ENCODE data around the gene PTTG1IP.

PTTG1IP gene

GRCh38 chr21:44846485-44847260 lies 26.8 kb downstream of the PTTG1IP start:
- no peak for DNase-seq (ENCODE audit: low read depth)
- H3K4me3 ChIP-seq (ENCODE audit: low read depth, low read length): no peak overlapping the region
- TF ChIP-seq CTCF (IDR thresholded peaks at IDR 0.05; ENCODE audit: low read depth, low read length, missing control alignments): no peak

DNA sequence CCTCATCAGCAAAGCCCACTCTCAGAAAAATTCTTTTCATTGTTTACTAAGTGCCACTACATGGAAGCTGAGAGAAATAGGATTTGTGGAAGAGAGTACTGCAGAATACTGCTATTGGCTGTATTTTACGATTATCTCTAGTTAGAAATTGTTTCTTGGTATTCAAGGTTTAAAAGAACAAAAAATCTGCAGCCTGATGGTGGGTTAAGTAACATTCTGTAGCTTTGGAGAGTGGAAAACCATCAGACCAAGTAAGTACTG lies 27.3 kb downstream of the PTTG1IP start:
- peak overlapping the region; percentile 21; the same call in 1 of the 2 replicates for H3K4me3 ChIP-seq (ENCODE audit: low read depth, low read length)
- no peak for TF ChIP-seq CTCF (IDR thresholded peaks at IDR 0.05; ENCODE audit: low read depth, low read length, missing control alignments)
- no peak for DNase-seq (ENCODE audit: low read depth)

DNA sequence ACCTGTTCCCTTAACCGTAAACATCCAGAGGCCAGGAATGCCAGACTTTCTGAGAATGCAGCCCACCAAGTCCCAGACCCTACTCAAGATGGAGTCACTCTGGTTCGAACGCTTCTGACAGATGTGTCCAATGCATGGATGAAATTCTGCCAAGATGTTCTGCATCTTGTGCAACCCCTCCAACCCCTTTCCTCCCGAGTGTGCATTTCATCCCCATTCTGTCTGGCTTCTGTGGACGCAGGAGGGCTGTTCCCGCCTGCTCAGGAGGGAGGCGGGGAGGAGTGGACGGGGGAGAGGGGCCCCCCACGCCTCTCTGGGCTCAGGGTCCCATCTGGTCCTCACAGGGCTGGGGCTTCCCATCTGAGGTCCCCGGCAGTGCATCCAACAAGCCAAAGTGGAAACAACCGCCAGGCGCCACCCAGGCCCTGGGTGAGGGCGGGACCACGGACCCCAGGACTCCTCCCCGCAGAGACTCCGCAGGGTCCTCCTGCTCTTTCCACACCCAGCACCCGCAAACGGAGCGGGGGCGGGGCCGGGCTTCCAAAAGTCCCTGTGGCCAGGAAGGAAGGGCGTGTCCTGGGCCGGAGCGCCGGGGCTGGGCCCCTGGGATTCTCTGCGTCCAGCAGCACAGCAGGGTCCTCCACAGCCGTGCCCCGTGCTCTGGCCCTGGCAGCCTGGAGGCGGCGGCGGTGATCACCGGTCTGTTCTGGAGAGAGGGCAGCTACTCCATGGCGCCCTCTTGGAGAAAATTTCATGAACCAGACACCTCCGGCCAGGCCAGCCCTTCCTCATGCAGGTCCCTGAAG lies 27.9 kb downstream of the PTTG1IP start:
- DNase-seq (ENCODE audit: low read depth): no peak
- peak overlapping the region; percentile 21 for H3K4me3 ChIP-seq (ENCODE audit: low read depth, low read length)
- no peak for TF ChIP-seq CTCF (IDR thresholded peaks at IDR 0.05; ENCODE audit: low read depth, low read length, missing control alignments)

DNA sequence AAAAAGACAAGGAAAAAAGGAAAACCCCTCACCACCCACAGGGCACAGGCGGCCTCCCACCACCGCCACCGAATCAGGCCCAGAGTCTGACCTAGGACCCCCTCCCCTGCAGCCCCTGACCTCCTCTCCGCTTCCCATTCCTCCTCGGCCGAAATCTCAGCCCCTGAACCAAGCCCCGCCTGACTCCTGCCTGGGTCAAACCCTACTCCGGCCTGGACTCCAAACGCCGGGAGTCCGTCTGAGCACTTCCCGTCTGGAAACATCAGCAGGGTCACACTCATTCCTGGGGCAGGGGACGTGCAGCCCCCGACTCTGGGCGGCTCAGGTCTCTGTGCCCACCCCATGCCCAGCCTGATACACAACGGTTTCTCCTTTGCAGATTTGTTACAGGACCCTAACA lies 29.2 kb downstream of the PTTG1IP start:
- TF ChIP-seq CTCF (IDR thresholded peaks at IDR 0.05; ENCODE audit: low read depth, low read length, missing control alignments): no peak
- H3K4me3 ChIP-seq (ENCODE audit: low read depth, low read length): no peak overlapping the region
- DNase-seq (ENCODE audit: low read depth): no peak

DNA sequence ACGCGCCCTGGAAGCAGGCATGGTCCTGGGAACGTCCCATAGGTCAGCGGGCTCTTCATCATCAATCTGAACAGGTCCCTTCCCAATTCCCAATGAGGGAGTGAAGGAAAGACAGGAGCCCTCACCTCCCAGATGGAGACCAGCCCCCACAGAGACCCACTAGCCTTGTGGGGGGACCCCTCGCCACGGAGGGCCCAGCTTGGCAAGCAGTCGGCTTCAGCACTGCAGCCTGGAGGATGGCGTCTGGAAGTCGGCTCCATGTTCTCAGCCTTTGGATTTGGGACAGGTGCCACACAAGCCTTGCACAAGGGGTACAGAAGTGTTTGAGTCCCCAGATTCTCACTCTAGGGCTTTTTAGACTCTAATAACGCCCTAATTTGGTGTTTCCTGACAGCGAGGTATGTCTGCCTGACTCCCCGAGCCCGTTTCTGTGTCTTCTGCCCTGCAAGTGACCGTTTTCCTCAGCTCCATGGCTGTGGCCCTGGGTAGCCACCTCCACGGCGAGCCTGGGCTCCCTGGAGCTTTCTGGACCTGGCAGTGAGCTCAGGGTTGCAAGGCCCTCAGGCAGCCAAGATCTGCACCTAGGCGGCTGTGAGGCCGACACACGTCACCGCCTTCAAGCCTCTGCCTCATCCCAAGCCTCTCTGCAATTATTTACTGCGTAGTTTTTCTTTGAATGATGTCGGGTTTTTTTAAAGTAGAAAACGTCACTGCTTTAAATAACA lies 30.6 kb downstream of the PTTG1IP start:
- no peak for DNase-seq (ENCODE audit: low read depth)
- TF ChIP-seq CTCF (IDR thresholded peaks at IDR 0.05; ENCODE audit: low read depth, low read length, missing control alignments): no peak
- H3K4me3 ChIP-seq (ENCODE audit: low read depth, low read length): no peak overlapping the region

DNA sequence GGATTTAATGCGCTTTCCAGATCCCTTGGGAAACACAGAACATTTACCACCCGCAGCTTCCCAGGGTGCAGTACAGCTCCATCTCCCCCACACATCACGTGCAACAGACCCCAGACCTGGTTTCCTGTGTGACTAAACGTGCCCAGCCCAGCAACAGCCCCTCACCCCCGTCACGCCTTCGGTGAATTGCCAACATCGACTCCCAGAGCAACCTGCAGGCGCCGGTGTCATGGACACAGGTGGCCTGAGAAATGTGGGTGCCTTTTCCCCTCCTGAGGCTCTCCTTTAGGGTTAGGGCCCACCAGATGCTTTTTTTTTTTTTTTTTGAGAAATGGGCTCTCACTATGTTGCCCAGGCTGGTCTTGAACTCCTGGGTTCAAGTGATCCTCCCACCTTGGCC lies 31.4 kb downstream of the PTTG1IP start:
- DNase-seq (ENCODE audit: low read depth): no peak
- H3K4me3 ChIP-seq (ENCODE audit: low read depth, low read length): no peak overlapping the region
- TF ChIP-seq CTCF (IDR thresholded peaks at IDR 0.05; ENCODE audit: low read depth, low read length, missing control alignments): no peak

All from GM12864 (cell line).